DOHH2 (cell line): ENCODE data around the gene CD200.

Source experiments
- H3F3A ChIP-seq: fragments of 200-600 bp; sonication (generic), shearing (Covaris generic); 2 replicates; pipeline ENCODE4 v1.6.0; 2016; ENCODE audit warnings: antibody characterized with exemption, mild to moderate bottlenecking; ENCODE audit not compliant: control insufficient read depth, insufficient read depth
- H3K27ac ChIP-seq: fragments of 200-600 bp; sonication (generic); 2 replicates; pipeline ENCODE4 v1.5.1; 2014; ENCODE audit warnings: low read depth, mild to moderate bottlenecking, low read length, moderate library complexity
- H3K27me3 ChIP-seq: fragments of 200-600 bp; sonication (generic); 2 replicates; pipeline ENCODE4 v1.6.1; 2014; ENCODE audit warnings: mild to moderate bottlenecking, low read length, mixed read lengths; ENCODE audit not compliant: control insufficient read depth
- H3K36me3 ChIP-seq: fragments of 200-600 bp; sonication (generic); 2 replicates; pipeline ENCODE4 v1.6.1; 2014; ENCODE audit warnings: mild to moderate bottlenecking, low read length, moderate library complexity, mixed read lengths; ENCODE audit not compliant: control insufficient read depth
- H3K4me1 ChIP-seq: fragments of 200-600 bp; sonication (generic); 2 replicates; pipeline ENCODE4 v1.6.1; 2014; ENCODE audit warnings: mild to moderate bottlenecking, low read length, mixed read lengths; ENCODE audit not compliant: control insufficient read depth
- H3K4me2 ChIP-seq: fragments of 200-600 bp; sonication (generic); 2 replicates; pipeline ENCODE4 v1.6.0; 2014; ENCODE audit warnings: mild to moderate bottlenecking, low read length, moderate library complexity
- H3K4me3 ChIP-seq: fragments of 200-600 bp; sonication (generic); 2 replicates; pipeline ENCODE4 v1.5.1; 2014; ENCODE audit warnings: mild to moderate bottlenecking, low read length, mixed read lengths
- H3K79me2 ChIP-seq: fragments of 200-600 bp; sonication (generic); 2 replicates; pipeline ENCODE4 v1.6.1; 2014; ENCODE audit warnings: mild to moderate bottlenecking, low read length, mixed read lengths; ENCODE audit not compliant: control insufficient read depth
- H3K9me2 ChIP-seq: fragments of 200-600 bp; sonication (generic); replicated peaks from 2 replicates; pipeline ENCODE4 v1.6.1; 2014; ENCODE audit warnings: mild to moderate bottlenecking, low read length, mixed read lengths; ENCODE audit not compliant: control insufficient read depth
- H3K9me3 ChIP-seq: fragments of 200-600 bp; sonication (generic); 2 replicates; pipeline ENCODE4 v1.6.1; 2014; ENCODE audit warnings: antibody characterized with exemption, low read length, mixed read lengths; ENCODE audit not compliant: control insufficient read depth, insufficient read depth
- H4K20me1 ChIP-seq: fragments of 200-600 bp; sonication (generic); 2 replicates; pipeline ENCODE4 v1.6.0; 2014; ENCODE audit warnings: low read depth, mild to moderate bottlenecking, antibody characterized with exemption, low read length, moderate library complexity; ENCODE audit not compliant: control insufficient read depth, insufficient read depth
- CTCF ChIP-seq: fragments of 200-600 bp; sonication (generic); IDR thresholded peaks from one replicate; pipeline ENCODE4 v1.5.1; 2014; ENCODE audit warnings: antibody characterized with exemption, mild to moderate bottlenecking, low read depth, low read length; ENCODE audit not compliant: poor library complexity, severe bottlenecking
- EZH2phosphoT487 ChIP-seq: fragments of 200-600 bp; sonication (generic); IDR thresholded peaks from 2 replicates; pipeline ENCODE4 v1.6.1; 2017; ENCODE audit warnings: borderline replicate concordance, mild to moderate bottlenecking, antibody characterized with exemption, low read length, moderate library complexity, mixed read lengths

CD200 gene

DNA sequence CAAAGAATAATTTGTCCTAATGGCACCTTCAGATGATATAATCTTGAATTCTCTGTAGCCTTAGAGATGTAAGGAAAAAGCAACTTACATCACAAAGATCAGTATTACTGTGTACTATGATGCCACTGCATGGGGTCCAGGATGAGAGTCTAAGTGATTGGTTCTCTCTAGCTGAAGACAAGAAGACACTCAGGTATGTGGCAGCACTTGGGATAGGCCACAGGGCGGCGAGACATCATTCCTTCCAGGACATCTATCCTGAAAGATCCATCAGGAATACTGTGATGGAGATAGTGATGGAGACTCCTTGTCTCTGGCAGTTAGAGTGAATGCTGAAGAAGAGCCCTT lies 2.5 kb downstream of the CD200 start:
- TF ChIP-seq EZH2phosphoT487 (no peak), CTCF (no peak)
- Histone ChIP-seq H3K9me2 (no peaks in the 10 kb centered on the region), H4K20me1 (no peaks in the 10 kb centered on the region), H3K27ac (no peak overlapping the region), H3K79me2 (peaks cover 32% of the 10 kb centered on the region), H3K4me1 (peaks cover 21% of the 10 kb centered on the region), H3K27me3 (no peaks in the 10 kb centered on the region; the same call in 1 of the 2 replicates), H3K36me3 (peaks cover 4% of the 10 kb centered on the region; the same call in 1 of the 2 replicates), H3K4me3 (no peak overlapping the region; the same call in 1 of the 2 replicates), H3K4me2 (no peak overlapping the region), H3F3A (no peaks in the 10 kb centered on the region), H3K9me3 (no peaks in the 10 kb centered on the region)

GRCh38 chr3:112338021-112338726 lies 5.2 kb downstream of the CD200 start:
- no peaks in the 10 kb centered on the region for H3K9me2 ChIP-seq
- no peaks in the 10 kb centered on the region for H3F3A ChIP-seq
- peaks cover 29% of the 10 kb centered on the region for H3K79me2 ChIP-seq
- H3K4me1 ChIP-seq, result peaks cover 15% of the 10 kb centered on the region
- H3K36me3 ChIP-seq, result peaks cover 4% of the 10 kb centered on the region
- no peak overlapping the region for H3K27ac ChIP-seq
- H3K27me3 ChIP-seq, result no peaks in the 10 kb centered on the region; the same call in 1 of the 2 replicates
- H3K4me3 ChIP-seq, result no peak overlapping the region
- no peaks in the 10 kb centered on the region for H4K20me1 ChIP-seq
- TF ChIP-seq EZH2phosphoT487 (no peak), CTCF (no peak)
- H3K4me2 ChIP-seq, result no peak overlapping the region
- H3K9me3 ChIP-seq, result no peaks in the 10 kb centered on the region

DNA sequence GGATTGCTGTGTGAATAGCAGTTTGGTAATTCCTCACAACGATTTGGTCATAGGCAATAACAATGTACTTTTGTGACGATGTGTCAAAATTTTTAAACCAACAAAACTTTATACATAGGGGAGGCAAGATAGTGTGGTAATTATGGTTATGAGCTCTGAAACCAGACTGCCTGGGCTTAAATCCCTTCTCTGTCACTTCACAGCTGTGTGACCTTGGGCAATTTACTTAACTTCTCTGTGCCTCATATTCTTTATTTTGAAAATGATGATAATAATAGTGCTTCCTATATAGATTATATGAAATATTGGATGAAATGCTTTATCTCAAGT lies 5.7 kb downstream of the CD200 start:
- Histone ChIP-seq H3K27ac (no peak overlapping the region), H3K4me3 (no peak overlapping the region), H3K9me2 (no peaks in the 10 kb centered on the region), H4K20me1 (no peaks in the 10 kb centered on the region), H3K27me3 (no peaks in the 10 kb centered on the region), H3K4me1 (peaks cover 15% of the 10 kb centered on the region), H3K36me3 (peaks cover 4% of the 10 kb centered on the region), H3K4me2 (no peak overlapping the region), H3K9me3 (no peaks in the 10 kb centered on the region), H3K79me2 (peaks cover 24% of the 10 kb centered on the region), H3F3A (no peaks in the 10 kb centered on the region)
- TF ChIP-seq EZH2phosphoT487 (no peak), CTCF (no peak)
